GM20000 (cell line): ENCODE measurements around the gene EXD3.

Experiments used
- DNase-seq: peaks from one replicate; pipeline ENCODE4 v3.0.0; 2012; ENCODE audit warnings: low spot score
- CTCF ChIP-seq: IDR thresholded peaks from 2 replicates; pipeline ENCODE4 v1.5.1; 2012; ENCODE audit warnings: mild to moderate bottlenecking, control low read depth; ENCODE audit errors: extremely low read depth, missing control alignments

EXD3 gene

GRCh38 chr9:137394866-137395665, 27.9 kb downstream of the EXD3 start:
- no peak for DNase-seq
- no peak for TF ChIP-seq CTCF

GRCh38 chr9:137393176-137394150, 29.5 kb downstream of the EXD3 start:
- TF ChIP-seq CTCF: no peak
- no peak for DNase-seq

GRCh38 chr9:137392232-137393007, 30.5 kb downstream of the EXD3 start:
- TF ChIP-seq CTCF: no peak
- DNase-seq: no peak

- TF ChIP-seq CTCF: no peak
- DNase-seq: no peak
These were observed 31.6 kb downstream of the EXD3 start for GRCh38 chr9:137391411-137391754.

GRCh38 chr9:137390553-137391410, 32.2 kb downstream of the EXD3 start:
- no peak for TF ChIP-seq CTCF
- DNase-seq: no peak

- no peak for TF ChIP-seq CTCF
- DNase-seq: no peak
These were observed 33.6 kb downstream of the EXD3 start for GRCh38 chr9:137389428-137389746.
